ENCODE results near the gene PHAF1. TPM values are rescaled to one million over a fixed set of nuclear protein-coding genes. Genes with fewer than 3 reads are reported as not detected.
A peak's percentile ranks its signal among the peaks of the same experiment; 100 is the strongest.

PHAF1 gene
- total RNA-seq, 1 experiment from 2014 or later, result 30.7 TPM

GRCh38 chr16:67157892-67158635 lies 48.3 kb downstream of the PHAF1 start:
- Histone ChIP-seq H2AFZ (ENCODE audit: low read length) (no peak overlapping the region), H3K4me3 (ENCODE audit: low read length) (0 out of 2 replicates have a peak overlapping the region, but pooled peaks have one; percentile 97), H3K9me3 (ENCODE audit: low read length) (no peaks in the 10 kb centered on the region), H4K20me1 (ENCODE audit: insufficient read depth, low read depth, low read length) (peaks cover 37% of the 10 kb centered on the region; the same call in 1 of the 2 replicates), H3K27ac (ENCODE audit: low read length) (no peak overlapping the region), H3K4me1 (ENCODE audit: low read length) (peaks cover 32% of the 10 kb centered on the region), H3K4me2 (ENCODE audit: low read depth, low read length, poor library complexity, severe bottlenecking) (peak overlapping the region; percentile 97), H3K9me2 (replicated peaks; ENCODE audit: insufficient read depth, low read length) (no peaks in the 10 kb centered on the region), H3K36me3 (ENCODE audit: insufficient read depth, low read length) (no peaks in the 10 kb centered on the region), H3K27me3 (ENCODE audit: low read length) (no peaks in the 10 kb centered on the region), H3K9ac (ENCODE audit: low read length) (no peak overlapping the region), H3K79me2 (ENCODE audit: low read length) (no peaks in the 10 kb centered on the region)
- DNase-seq, result no peak

- Histone ChIP-seq H3K79me2 (ENCODE audit: low read length) (no peaks in the 10 kb centered on the region), H2AFZ (ENCODE audit: low read length) (peak overlapping the region; percentile 97; the same call in 1 of the 2 replicates), H3K27me3 (ENCODE audit: low read length) (no peaks in the 10 kb centered on the region), H3K9me3 (ENCODE audit: low read length) (no peaks in the 10 kb centered on the region), H3K9me2 (replicated peaks; ENCODE audit: insufficient read depth, low read length) (no peaks in the 10 kb centered on the region), H3K4me2 (ENCODE audit: low read depth, low read length, poor library complexity, severe bottlenecking) (peak overlapping the region; percentile 97), H3K4me1 (ENCODE audit: low read length) (peaks cover 40% of the 10 kb centered on the region), H3K27ac (ENCODE audit: low read length) (no peak overlapping the region), H3K4me3 (ENCODE audit: low read length) (peak overlapping the region; percentile 97), H3K9ac (ENCODE audit: low read length) (peak overlapping the region; percentile 98), H4K20me1 (ENCODE audit: insufficient read depth, low read depth, low read length) (peaks cover 39% of the 10 kb centered on the region; the same call in 1 of the 2 replicates), H3K36me3 (ENCODE audit: insufficient read depth, low read length) (no peaks in the 10 kb centered on the region)
- DNase-seq, result peak; percentile 83
These were observed 49.2 kb downstream of the PHAF1 start for GRCh38 chr16:67158637-67159600.

- Histone ChIP-seq H3K27ac (ENCODE audit: low read length) (no peak overlapping the region), H3K9ac (ENCODE audit: low read length) (no peak overlapping the region), H3K27me3 (ENCODE audit: low read length) (no peaks in the 10 kb centered on the region), H3K4me3 (ENCODE audit: low read length) (no peak overlapping the region), H3K36me3 (ENCODE audit: insufficient read depth, low read length) (no peaks in the 10 kb centered on the region), H3K4me1 (ENCODE audit: low read length) (peaks cover 36% of the 10 kb centered on the region), H3K79me2 (ENCODE audit: low read length) (no peaks in the 10 kb centered on the region), H3K9me2 (replicated peaks; ENCODE audit: insufficient read depth, low read length) (no peaks in the 10 kb centered on the region), H3K4me2 (ENCODE audit: low read depth, low read length, poor library complexity, severe bottlenecking) (no peak overlapping the region), H2AFZ (ENCODE audit: low read length) (no peak overlapping the region), H4K20me1 (ENCODE audit: insufficient read depth, low read depth, low read length) (peaks cover 18% of the 10 kb centered on the region; the same call in 1 of the 2 replicates), H3K9me3 (ENCODE audit: low read length) (no peaks in the 10 kb centered on the region)
- no peak for DNase-seq
These were observed 51.9 kb downstream of the PHAF1 start for GRCh38 chr16:67161595-67162058.

- Histone ChIP-seq H3K79me2 (ENCODE audit: low read length) (no peaks in the 10 kb centered on the region), H3K27ac (ENCODE audit: low read length) (no peak overlapping the region), H3K9me3 (ENCODE audit: low read length) (no peaks in the 10 kb centered on the region), H3K9me2 (replicated peaks; ENCODE audit: insufficient read depth, low read length) (no peaks in the 10 kb centered on the region), H4K20me1 (ENCODE audit: insufficient read depth, low read depth, low read length) (peaks cover 18% of the 10 kb centered on the region; the same call in 1 of the 2 replicates), H2AFZ (ENCODE audit: low read length) (no peak overlapping the region), H3K4me3 (ENCODE audit: low read length) (no peak overlapping the region), H3K4me1 (ENCODE audit: low read length) (peaks cover 36% of the 10 kb centered on the region), H3K4me2 (ENCODE audit: low read depth, low read length, poor library complexity, severe bottlenecking) (no peak overlapping the region), H3K27me3 (ENCODE audit: low read length) (no peaks in the 10 kb centered on the region), H3K36me3 (ENCODE audit: insufficient read depth, low read length) (no peaks in the 10 kb centered on the region), H3K9ac (ENCODE audit: low read length) (no peak overlapping the region)
- no peak for DNase-seq
These were observed 52.9 kb downstream of the PHAF1 start for GRCh38 chr16:67162506-67163163.

GRCh38 chr16:67163164-67163998 lies 53.6 kb downstream of the PHAF1 start:
- no peaks in the 10 kb centered on the region for H3K27me3 ChIP-seq (ENCODE audit: low read length)
- H3K9ac ChIP-seq (ENCODE audit: low read length), result no peak overlapping the region
- H3K4me2 ChIP-seq (ENCODE audit: low read depth, low read length, poor library complexity, severe bottlenecking), result peak overlapping the region; percentile 38
- H3K79me2 ChIP-seq (ENCODE audit: low read length), result no peaks in the 10 kb centered on the region
- H3K9me3 ChIP-seq (ENCODE audit: low read length), result no peaks in the 10 kb centered on the region
- peaks cover 34% of the 10 kb centered on the region for H3K4me1 ChIP-seq (ENCODE audit: low read length)
- no peak for DNase-seq
- no peak overlapping the region for H2AFZ ChIP-seq (ENCODE audit: low read length)
- H3K36me3 ChIP-seq (ENCODE audit: insufficient read depth, low read length), result no peaks in the 10 kb centered on the region
- H4K20me1 ChIP-seq (ENCODE audit: insufficient read depth, low read depth, low read length), result peaks cover 18% of the 10 kb centered on the region; the same call in 1 of the 2 replicates
- no peaks in the 10 kb centered on the region for H3K9me2 ChIP-seq (replicated peaks; ENCODE audit: insufficient read depth, low read length)
- peak overlapping the region; percentile 25; the same call in 1 of the 2 replicates for H3K4me3 ChIP-seq (ENCODE audit: low read length)
- H3K27ac ChIP-seq (ENCODE audit: low read length), result no peak overlapping the region

- Histone ChIP-seq H3K27ac (ENCODE audit: low read length) (no peak overlapping the region), H3K4me2 (ENCODE audit: low read depth, low read length, poor library complexity, severe bottlenecking) (peak overlapping the region; percentile 38), H3K27me3 (ENCODE audit: low read length) (no peaks in the 10 kb centered on the region), H3K79me2 (ENCODE audit: low read length) (no peaks in the 10 kb centered on the region), H3K9me2 (replicated peaks; ENCODE audit: insufficient read depth, low read length) (no peaks in the 10 kb centered on the region), H3K4me1 (ENCODE audit: low read length) (peaks cover 27% of the 10 kb centered on the region), H3K36me3 (ENCODE audit: insufficient read depth, low read length) (no peaks in the 10 kb centered on the region), H3K9me3 (ENCODE audit: low read length) (no peaks in the 10 kb centered on the region), H4K20me1 (ENCODE audit: insufficient read depth, low read depth, low read length) (peaks cover 15% of the 10 kb centered on the region; the same call in 1 of the 2 replicates), H2AFZ (ENCODE audit: low read length) (no peak overlapping the region), H3K9ac (ENCODE audit: low read length) (no peak overlapping the region), H3K4me3 (ENCODE audit: low read length) (no peak overlapping the region)
- DNase-seq, result no peak
These were observed 54.3 kb downstream of the PHAF1 start for GRCh38 chr16:67163999-67164558.

GRCh38 chr16:67164599-67165061 lies 54.9 kb downstream of the PHAF1 start, which contains the start of gene HSF4:
HSF4 (plus strand) TSS chr16:67164745; CDS start chr16:67164812, 67 bp downstream.
- no peak within 1 kb of the TSS for H3K27ac ChIP-seq (ENCODE audit: low read length)
- no peaks in the 10 kb centered on the region for H3K9me2 ChIP-seq (replicated peaks; ENCODE audit: insufficient read depth, low read length)
- H3K36me3 ChIP-seq (ENCODE audit: insufficient read depth, low read length), result no peaks in the 10 kb centered on the region
- peaks cover 10% of the 10 kb centered on the region; the same call in 1 of the 2 replicates for H4K20me1 ChIP-seq (ENCODE audit: insufficient read depth, low read depth, low read length)
- H3K9ac ChIP-seq (ENCODE audit: low read length), result no peak within 1 kb of the TSS
- H3K4me3 ChIP-seq (ENCODE audit: low read length), result peak within 1 kb of the TSS; percentile 25; the same call in 1 of the 2 replicates
- peaks cover 24% of the 10 kb centered on the region for H3K4me1 ChIP-seq (ENCODE audit: low read length)
- H3K4me2 ChIP-seq (ENCODE audit: low read depth, low read length, poor library complexity, severe bottlenecking), result peak within 1 kb of the TSS; percentile 38
- H3K79me2 ChIP-seq (ENCODE audit: low read length), result no peaks in the 10 kb centered on the region
- DNase-seq, result no peak
- no peak within 1 kb of the TSS for H2AFZ ChIP-seq (ENCODE audit: low read length)
- H3K9me3 ChIP-seq (ENCODE audit: low read length), result no peaks in the 10 kb centered on the region
- no peaks in the 10 kb centered on the region for H3K27me3 ChIP-seq (ENCODE audit: low read length)

Data from Karpas-422 (cell line).